ENCODE measurements around the gene HIVEP3.

- TF ChIP-seq POLR2A (IDR thresholded peaks at IDR 0.05) (no peak), CTCF (IDR thresholded peaks at IDR 0.05) (no peak)
Measured at GRCh38 chr1:41955461-41956159, 36.9 kb upstream of the HIVEP3 start.

All from body of pancreas (tissue), 4 donors.